Germinal center (tissue), 1 donor: ENCODE data around the gene PDGFRA.
"Not testable (repeated sequence)": the region's sequence is repeated elsewhere in the genome, so short reads cannot be mapped to it uniquely, and the experiment has no call there.

ENCODE experiments used
- DNase-seq: peaks from one replicate; pipeline ENCODE4 v3.0.0; 2012; ENCODE audit warnings: mixed read lengths, low spot score

Gene PDGFRA

GRCh38 chr4:54227256-54228055, 1.6 kb upstream of the PDGFRA start:
- no peak for DNase-seq

- DNase-seq: peak; percentile 72
These were observed 1.0 kb upstream of the PDGFRA start for GRCh38 chr4:54228056-54228527.

GRCh38 chr4:54228546-54228945, 547 bp upstream of the PDGFRA start:
- DNase-seq: no peak

- no peak for DNase-seq
These were observed 764 bp downstream of the PDGFRA start for GRCh38 chr4:54229631-54230483.

GRCh38 chr4:54230484-54231418, 1.7 kb downstream of the PDGFRA start:
- no peak for DNase-seq

GRCh38 chr4:54231419-54231767, 2.3 kb downstream of the PDGFRA start:
- DNase-seq: no peak

GRCh38 chr4:54231768-54232688, 2.9 kb downstream of the PDGFRA start:
- DNase-seq: no peak

- DNase-seq: peak; percentile 88
These were observed 4.2 kb downstream of the PDGFRA start for GRCh38 chr4:54233277-54233696.

GRCh38 chr4:54233697-54234496, 4.8 kb downstream of the PDGFRA start:
- DNase-seq: peak; percentile 79

GRCh38 chr4:54234497-54235205, 5.6 kb downstream of the PDGFRA start:
- no peak for DNase-seq

- DNase-seq: not testable (repeated sequence)
These were observed 7.2 kb downstream of the PDGFRA start for GRCh38 chr4:54236316-54236715.

GRCh38 chr4:54237770-54238169, 8.7 kb downstream of the PDGFRA start:
- DNase-seq: no peak

GRCh38 chr4:54238389-54238788, 9.3 kb downstream of the PDGFRA start:
- no peak for DNase-seq

- not testable (repeated sequence) for DNase-seq
These were observed 12.3 kb downstream of the PDGFRA start for GRCh38 chr4:54241268-54241823.

- DNase-seq: not testable (repeated sequence)
These were observed 14.4 kb downstream of the PDGFRA start for GRCh38 chr4:54243541-54243940.

GRCh38 chr4:54252312-54252711, 23.2 kb downstream of the PDGFRA start:
- DNase-seq: not testable (repeated sequence)

- no peak for DNase-seq
These were observed 25.2 kb downstream of the PDGFRA start for GRCh38 chr4:54254116-54254914.

- DNase-seq: no peak
These were observed 25.8 kb downstream of the PDGFRA start for GRCh38 chr4:54254915-54255246.
